GM23248 (cell line): ENCODE measurements around the gene LYSET.

Experiments used
- EZH2 ChIP-seq: fragments of 200-600 bp; sonication (generic); IDR thresholded peaks from 2 replicates; pipeline ENCODE4 v1.6.1; 2018; ENCODE audit warnings: antibody characterized with exemption, mild to moderate bottlenecking; ENCODE audit not compliant: insufficient read depth, poor library complexity, severe bottlenecking
- EZH2phosphoT487 ChIP-seq: fragments of 200-600 bp; sonication (generic); IDR thresholded peaks from 2 replicates; pipeline ENCODE4 v1.6.1; 2018; ENCODE audit warnings: antibody characterized with exemption, moderate library complexity, mild to moderate bottlenecking, low read depth; ENCODE audit not compliant: insufficient read depth

GRCh38 chr14:93175492-93175891 is 9.6 kb upstream of the LYSET start:
- TF ChIP-seq EZH2: no peak
- no peak for TF ChIP-seq EZH2phosphoT487
